ENCODE results near the gene OAS1.
"Not testable (repeated sequence)": the region's sequence is repeated elsewhere in the genome, so short reads cannot be mapped to it uniquely, and the experiment has no call there.

The OAS1 gene

DNA sequence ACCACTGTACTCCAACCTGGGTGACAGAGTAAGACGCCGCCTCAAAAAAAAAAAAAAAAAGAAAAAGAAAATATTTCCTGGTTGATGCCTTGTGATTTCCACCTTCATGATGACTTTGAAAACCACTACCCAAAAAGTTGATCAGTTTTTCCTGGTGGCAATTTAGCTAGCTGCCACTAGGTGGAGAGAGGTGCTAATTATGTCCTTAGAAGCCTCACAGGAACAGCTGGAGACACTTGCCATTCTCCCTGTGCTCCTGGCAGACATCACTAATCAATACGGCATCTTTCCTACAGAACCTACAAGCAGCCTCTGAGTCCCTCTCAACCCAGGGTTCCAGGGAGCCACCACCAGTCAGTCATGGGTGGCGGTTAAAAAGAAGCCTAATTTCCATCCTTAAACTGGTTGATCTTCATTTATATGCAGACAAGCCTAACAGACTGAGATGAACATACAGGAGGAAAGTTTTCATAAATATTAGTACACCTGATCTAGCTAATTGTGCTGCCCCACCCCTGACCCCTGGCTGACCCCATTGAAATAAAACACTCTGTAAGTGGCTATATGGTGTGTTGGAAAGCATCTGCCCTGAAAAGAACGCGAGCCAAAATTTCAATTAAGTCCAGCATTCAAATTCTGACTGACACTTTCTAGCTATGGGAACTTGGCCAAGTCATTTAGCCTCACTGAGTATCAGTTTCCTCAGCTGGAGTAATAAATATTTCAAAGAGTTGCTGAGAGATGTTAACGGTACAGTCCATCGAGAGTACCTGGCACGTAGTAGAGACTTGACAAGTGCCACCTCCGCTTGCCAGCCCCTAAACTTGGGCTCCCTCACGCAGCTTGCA, 6.2 kb upstream of the OAS1 start:
- DNase-seq = peak; percentile 59

DNA sequence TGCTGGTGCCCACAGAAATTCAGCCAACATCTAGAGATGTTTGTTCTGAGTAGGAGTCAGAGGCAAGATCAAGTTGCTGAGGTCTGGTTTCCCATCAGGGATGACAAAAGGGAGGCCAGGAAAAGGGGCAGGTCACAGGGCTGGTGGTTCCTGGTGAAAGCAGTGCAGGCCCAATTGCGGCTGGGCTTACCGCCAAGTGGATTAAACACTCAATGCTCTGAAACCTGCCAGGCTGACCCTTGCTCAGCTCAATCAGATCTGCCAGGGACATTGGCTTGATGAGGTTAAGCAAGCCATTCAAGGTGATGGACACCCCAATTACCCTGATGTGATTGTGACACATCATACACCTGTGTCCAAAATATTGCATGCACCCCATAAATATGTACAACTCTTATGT, 5.5 kb upstream of the OAS1 start:
- DNase-seq = no peak

DNA sequence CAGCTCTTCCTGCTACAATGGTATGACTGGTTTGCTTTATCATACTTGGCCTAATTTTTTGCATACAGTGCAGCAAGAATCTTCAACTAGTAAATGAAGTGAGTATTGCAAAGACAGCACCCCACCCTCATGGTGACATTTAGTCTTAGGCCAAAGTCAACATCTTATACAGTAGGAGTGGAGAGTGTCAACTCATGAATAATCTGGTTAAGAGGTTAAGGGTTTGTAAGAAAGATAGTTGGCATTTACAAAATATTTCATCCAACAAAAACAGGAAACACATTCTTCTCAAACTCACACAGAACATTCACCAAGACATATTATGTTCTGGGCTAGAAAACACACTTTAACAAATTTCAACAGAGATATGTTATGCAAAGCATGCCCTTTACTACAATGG, 2.2 kb upstream of the OAS1 start:
- DNase-seq = no peak

DNA sequence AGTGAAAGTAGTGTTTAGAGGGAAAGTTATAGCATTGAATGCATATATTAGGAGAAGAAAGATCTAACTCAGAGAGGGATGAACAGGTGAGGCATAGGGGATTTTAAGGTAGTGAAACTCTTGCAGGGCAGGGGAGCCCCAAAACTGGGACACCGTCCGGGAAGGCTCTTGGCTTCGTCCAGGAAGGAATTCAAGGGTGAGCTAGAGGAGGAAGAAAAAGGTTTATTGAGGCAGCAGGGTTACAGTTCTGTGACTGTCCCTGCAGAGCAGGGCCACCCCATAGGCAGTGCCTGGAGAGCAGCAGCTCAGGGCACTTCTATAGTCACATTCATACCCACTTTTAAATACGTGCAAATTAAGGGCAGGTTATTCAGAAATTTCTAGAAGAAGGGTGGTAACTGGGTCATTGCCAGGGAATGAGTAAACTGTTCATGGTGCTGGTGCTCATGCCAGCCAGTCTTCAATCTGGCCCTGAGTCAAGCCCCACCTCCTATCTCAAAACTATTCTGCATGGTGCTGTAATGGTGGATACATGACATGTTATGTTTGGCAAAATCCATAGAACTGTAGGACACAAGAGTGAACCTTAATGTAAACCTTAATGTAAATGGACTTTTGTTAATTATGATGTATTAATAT, 1.2 kb upstream of the OAS1 start:
- no peak for DNase-seq

DNA sequence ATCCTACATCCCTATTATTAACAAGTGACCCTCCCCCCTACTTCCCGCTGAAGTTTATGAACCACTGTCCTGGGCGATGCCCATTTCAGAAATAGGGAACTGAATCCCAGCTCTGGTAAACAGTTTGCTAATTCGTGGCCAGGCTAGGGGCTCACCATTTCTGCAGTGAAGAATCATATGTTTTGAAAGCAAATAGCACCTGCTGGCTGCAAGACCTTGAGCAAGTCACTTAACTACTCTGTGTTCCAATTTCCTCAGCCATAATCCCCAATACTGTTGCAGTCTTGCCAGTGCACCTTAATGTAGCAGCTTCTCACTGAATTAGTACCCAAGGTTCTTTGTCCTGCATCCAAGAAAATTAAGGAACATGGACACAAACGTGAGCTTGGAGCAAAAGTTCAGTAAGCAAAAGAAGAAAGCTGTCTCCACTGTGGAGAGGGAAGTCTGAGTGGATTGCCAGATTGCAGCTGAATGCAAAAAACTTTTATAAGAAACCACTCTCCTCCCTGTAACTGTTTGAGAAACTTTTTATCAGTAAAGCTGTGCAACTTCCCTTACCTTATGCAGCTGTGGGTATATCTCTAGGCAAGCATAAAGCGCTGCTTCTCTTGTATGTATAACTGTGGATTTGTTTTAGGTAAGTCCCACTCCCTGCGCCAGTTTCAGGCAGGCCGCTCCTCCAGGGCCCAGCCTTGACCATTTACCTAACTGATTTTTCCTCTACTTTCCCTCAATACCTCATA, 824 bp downstream of the OAS1 start:
- DNase-seq = peak; percentile 6

DNA sequence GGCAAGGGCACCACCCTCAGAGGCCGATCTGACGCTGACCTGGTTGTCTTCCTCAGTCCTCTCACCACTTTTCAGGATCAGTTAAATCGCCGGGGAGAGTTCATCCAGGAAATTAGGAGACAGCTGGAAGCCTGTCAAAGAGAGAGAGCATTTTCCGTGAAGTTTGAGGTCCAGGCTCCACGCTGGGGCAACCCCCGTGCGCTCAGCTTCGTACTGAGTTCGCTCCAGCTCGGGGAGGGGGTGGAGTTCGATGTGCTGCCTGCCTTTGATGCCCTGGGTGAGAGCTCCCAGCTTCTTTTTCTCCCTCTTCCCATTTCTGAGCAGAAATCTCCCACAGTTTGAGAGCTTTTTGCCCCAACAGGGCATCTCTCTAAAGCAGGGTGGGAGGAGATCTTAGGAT, 1.8 kb downstream of the OAS1 start:
- peak; percentile 5 for DNase-seq

DNA sequence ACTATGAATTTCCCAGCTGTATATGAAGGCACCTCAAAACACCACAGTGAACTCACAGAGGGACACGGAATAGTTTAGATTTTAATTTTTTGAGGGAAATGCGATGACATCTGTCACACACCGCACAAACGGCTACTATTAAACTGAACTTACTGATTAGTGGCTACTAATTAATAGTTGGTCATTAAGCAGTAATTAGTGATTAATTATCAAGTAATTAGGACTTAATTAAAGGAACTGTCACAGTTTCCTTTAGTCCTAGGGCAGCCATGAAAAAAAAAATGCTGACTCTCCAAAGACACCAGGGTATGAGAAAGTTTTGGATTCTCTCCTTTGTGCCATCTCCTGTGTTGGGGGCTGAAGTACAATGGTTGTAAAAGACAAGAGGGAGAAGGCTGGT, 2.9 kb downstream of the OAS1 start:
- DNase-seq = no peak

DNA sequence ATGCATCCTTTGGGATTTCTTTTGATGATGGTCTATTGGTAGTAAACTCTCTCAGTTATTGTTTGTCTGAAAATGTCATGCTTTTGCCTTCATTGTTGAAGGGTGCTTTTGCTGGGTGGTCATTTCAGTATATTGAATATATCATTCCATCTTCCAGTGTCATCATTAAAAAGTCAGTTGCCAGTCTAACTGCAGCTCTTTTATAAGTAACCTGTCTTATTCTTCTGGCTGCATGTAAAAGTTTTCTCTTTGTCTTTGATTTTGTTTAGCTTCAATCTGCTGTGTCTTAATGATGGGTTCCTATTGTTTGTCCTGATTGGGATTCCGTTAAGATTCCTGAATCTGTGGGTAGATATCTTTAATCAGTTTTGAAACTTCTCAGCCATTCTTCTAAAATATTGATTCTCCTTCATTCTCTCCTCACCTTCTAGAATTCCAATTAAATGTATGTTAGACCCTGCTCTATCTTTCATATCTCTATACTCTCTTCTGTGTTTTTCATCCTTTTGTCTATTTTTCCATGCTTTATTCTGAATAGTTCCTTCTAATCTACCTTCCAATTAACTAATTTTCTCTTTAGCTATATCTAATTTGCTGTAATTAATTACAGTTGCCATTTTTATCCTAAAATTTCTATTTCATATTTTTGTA, 6.4 kb downstream of the OAS1 start:
- DNase-seq = no peak

DNA sequence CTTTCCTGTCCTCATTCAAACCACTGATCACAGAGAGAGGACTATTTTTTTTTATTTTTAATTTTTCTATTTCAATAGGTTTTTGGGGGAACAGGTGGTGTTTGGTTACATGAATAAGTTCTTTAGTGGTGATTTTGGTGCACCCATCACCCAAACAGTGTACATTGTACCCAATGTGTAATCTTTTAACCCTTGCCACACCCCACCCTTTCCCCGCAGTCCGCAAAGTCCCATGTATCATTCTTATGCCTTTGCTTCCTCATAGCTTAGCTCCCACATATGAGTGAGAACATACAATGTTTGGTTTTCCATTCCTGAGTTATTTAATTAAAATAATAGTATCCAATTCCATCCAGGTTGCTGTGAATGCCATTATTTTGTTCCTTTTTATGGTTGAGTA, 7.1 kb downstream of the OAS1 start:
- not testable (repeated sequence) for DNase-seq

DNA sequence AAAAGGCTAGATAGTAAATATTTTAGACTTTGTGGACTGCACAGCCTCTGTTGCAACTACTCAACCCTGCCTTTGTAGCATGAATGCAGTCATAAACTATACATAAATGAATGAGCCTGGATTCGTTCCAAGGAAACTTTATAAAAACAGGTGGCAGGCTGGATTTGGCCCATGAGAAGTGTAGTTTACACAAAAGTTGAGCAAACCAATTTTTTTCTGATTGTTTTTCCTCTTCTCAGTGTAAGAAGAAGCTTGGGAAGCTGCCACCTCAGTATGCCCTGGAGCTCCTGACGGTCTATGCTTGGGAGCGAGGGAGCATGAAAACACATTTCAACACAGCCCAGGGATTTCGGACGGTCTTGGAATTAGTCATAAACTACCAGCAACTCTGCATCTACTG, 9.5 kb downstream of the OAS1 start:
- DNase-seq = no peak

DNA sequence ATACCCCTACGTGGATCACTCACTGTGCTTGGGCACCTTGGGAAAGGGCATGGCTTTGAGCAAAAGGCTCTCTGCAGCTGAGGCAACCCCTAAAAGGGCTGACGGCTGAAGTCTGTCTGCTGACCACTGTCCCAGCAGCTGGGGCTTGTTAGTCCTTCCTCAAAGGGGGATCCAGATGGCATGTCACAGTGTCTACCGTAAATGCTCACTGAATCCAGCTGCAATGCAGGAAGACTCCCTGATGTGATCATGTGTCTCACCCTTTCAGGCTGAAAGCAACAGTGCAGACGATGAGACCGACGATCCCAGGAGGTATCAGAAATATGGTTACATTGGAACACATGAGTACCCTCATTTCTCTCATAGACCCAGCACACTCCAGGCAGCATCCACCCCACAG, 12.4 kb downstream of the OAS1 start:
- DNase-seq = no peak

DNA sequence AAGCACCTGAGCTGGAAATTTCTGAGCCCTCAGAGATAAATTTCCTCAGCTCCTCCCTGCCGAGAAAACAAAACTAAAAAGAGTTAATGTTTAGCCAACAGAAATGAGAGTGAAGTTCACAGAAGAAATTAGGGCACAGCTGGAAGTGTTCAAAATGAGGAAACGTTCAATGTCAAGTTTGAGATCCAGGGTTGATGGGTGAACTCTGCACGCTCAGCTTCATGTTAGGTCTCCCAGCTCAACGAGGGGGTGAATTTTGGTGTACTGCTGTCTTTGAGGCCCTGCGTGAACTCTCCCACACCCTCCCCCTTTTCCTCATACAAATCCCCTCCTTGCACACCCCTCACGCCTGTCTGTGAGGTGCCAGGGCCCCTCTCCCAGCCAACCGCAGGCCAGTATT, 18.2 kb downstream of the OAS1 start:
- no peak for DNase-seq

DNA sequence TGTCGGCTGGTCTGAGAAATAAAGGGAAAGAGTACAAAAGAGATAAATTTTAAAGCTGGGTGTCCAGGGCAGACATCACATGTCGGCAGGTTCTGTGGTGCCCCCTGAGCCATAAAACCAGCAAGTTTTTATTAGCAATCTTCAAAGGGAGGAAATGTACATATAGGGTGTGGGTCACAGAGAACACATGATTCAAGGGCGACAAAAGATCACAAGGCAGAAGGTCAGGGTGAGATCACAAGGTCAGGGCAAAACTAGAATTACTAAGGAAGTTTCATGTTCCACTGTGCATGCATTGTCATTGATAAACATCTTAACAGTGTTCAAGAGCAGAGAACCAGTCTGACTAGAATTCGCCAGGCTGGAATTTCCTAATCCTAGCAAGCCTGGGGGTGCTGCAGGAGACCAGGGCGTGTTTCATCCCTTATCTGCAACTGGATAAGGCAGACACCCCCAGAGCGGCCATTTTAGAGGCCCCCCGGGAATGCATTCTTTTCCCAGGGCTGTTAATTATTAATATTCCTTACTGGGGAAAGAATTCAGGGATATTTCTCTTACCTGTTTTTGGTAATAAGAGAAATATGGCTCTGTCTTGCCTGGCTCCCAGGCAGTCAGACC, 19.8 kb downstream of the OAS1 start:
- not testable (repeated sequence) for DNase-seq

DNA sequence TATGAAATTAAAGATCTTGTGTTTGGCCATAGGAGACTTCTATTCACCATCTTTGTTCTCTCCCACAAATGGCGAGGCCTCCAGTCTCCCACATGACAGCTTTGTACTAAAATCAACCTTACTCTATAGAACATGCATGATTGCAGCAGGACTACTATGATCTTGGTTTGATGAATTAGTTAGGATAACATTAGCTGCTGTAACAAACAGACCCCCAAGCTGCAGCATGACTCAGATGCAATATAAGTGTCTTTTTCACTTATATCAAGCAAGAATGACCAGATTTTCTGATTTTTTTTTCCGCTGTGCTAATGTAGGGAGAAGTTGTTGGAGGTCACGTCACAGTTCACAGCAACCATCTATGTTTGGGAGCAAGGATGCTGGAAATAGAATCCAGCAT, 20.7 kb downstream of the OAS1 start:
- no peak for DNase-seq

DNA sequence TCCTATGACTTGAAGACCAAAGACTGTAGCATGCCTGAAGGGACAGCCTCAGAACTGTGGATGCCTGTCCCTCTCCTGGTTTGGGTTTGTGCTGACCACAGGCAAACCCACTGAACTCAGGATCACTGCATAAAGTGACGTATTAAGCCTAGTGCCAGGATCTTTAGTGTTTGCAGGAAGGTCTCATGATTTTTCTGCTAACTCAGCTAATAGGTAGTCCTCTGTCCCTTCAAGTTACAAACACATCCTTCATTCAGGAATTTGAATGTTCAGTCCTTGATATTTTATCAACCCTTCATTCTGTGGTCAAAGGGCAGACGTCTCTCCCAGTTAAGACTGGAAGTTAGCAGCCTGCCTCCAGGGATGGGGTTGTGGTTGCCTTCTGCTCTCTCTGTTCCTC, 21.2 kb downstream of the OAS1 start:
- no peak for DNase-seq

DNA sequence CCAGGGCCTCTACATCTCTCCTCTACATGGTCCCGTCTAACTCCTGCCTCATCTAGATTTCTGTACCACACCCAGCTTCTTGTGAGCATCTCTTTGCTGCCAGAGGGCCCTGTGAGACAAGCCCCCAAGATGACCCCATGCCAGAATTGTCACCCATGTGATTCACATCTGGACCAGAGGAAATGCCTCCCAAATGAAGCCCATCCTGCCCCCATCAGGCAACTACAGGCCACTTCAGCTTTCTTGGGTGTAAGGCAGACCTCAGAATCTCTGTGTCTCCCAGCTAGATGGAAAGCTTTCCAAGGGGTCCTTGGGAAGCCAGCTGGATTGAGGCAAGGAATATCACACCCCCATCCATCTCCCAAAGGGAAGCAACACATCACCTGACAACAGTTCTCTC, 22.2 kb downstream of the OAS1 start:
- DNase-seq = no peak

DNA sequence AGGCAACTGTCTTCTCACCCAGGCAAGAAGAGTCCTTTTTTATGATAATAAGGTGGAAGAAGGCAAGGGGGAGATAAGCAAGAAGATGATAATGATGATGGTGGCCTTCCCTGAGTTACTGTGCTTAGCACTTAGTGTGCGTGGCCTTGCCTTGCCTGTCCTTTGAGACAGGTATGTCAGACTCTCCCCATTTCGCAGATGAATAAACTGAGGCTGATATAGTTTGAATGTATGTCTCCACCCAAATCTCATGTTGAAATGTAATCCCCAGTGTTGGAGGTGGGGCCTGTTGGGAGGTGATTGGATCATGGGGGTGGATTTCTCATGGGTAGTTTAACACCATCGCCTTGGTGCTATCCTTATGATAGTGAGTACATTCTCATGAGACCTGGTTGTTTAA, 23.0 kb downstream of the OAS1 start:
- DNase-seq = no peak

DNA sequence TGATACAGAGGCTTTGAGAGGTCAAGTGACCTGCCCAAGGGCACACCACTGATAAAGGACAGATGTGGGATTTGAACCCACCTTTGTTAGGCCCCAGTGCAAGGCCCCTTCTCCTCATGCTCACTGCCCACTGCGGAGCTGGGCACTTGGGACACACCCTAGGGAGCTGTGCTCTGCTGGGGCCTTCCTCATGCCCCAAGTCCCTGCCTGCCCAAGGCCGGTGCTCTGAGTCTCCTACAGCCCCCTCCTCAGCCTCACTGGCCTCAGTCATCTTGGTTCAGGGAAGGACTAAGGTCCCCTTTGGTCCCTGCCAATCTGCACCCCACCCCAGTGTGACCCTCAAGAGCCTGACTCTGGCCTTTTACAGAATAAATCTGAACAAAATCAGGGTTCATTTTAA, 23.6 kb downstream of the OAS1 start:
- DNase-seq = no peak

DNA sequence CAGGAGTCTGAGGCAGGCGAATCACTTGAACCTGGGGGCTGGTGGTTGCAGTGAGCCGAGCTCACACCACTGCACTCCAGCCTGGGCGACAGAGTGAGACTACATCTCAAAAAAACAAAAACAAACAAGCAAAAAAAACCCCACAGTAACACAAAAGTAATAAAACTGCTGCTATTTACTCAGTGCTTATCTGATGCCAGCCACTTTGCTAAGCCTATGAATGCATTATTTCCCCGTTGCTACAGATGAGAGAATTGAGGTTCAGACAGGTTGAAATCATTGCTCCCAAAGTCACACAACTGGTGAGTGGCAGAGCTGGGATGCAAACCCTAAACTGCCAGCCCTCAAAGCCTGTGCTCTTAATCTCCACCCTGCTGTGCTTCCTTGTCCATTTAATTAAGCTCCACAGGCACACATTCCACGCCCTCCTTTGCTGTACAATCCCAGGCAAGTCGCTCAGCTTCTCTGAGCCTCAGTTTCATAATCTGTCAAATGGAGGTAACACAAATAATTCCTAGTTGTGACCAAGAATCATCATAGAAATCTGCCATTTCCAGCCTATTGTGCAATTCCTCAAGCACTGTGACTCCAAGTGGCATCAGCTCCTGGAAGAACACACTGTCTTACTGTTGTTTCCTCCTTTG, 25.8 kb downstream of the OAS1 start:
- DNase-seq = no peak

DNA sequence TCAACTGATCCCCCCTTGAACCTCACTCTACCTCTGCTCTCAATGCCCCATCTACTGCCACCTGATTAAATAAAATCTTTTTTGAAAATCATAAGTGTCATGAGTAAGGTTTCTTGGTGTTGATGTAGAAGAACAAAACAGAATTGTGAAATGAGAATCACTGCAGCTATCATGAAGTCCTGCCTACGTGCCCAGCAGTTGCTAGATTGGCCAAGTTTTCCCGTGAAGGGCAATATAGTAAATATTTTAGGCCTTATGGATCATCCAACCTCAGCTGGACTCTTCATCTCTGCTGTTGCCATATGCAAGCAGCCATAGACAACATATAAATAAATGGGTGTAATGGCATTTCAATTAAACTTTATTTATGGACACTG, 26.4 kb downstream of the OAS1 start:
- DNase-seq = no peak

DNA sequence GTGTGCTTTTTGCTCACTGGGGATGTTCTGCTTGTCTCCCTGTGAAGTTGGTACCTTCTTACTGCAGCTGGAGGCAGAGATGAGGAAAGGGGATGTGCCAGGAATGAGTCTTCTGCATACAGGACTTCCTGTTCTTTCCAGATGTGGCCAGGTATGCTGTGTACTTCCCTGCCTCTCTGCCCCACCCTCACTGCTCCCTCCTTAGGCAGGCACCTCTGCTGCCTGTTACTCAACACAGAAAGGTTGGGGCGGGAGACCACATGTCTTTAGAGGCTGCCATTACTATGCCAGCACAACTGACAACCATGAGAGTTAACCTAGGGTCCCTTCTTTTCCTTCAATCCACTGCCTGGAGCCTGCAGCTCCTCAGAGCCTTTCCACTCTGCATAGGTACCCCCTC, 29.5 kb downstream of the OAS1 start:
- DNase-seq = no peak

DNA sequence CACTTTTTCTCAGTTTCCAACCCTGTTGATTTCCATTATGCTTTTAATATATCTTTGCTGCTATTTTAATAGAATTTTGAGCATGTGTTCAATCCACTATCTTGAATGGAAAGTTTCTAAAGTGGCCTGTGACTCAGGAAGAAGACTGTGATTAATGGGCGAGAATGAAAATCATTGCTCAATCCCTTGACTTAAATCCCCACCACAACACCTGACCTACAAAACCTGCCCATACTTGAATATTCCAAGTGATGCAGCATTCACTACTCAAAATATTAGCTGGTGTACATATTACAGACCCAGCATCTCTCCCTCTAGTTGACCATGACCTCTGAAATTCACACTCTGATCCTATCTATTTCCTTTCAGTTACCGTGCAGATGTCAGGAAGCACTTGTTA, 30.2 kb downstream of the OAS1 start:
- DNase-seq = no peak

All from activated CD4-positive, alpha-beta T cell treated with anti-CD3 and anti-CD28 coated beads, Interleukin-2, Interleukin-6, amounts not matched to agents 100 ng/mL and 50 ng/mL, durations not matched to agents 16 hours and 8 hours (primary cell).